Stimulated activated CD4-positive, alpha-beta T cell treated with anti-CD3 and anti-CD28 coated beads, Interleukin-4, amount 100 ng/mL, for 48 hours (primary cell): ENCODE results near the gene NRP2.

Experiments
- DNase-seq, 2 donors: peaks; one replicate each; pipeline ENCODE4 v3.0.0-alpha.2; 2020; ENCODE audit warnings: low read depth in 2 of 2

NRP2 gene

DNA sequence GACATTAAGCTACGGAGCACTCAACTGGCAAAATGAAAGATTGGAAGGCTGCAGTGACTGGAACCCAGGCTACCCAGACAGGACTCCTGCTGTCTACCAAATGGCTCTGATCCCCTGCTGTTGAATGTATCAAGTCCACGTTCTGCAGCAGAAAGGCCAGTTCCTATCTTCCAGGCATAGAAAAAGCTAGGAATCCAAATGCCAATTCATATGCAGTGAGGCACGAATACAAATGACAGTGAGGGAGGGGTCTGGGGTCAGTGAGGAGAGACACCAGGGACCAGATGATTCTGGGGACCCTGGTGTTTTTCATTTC, 5.3 kb downstream of the NRP2 start:
- DNase-seq, result no peak

DNA sequence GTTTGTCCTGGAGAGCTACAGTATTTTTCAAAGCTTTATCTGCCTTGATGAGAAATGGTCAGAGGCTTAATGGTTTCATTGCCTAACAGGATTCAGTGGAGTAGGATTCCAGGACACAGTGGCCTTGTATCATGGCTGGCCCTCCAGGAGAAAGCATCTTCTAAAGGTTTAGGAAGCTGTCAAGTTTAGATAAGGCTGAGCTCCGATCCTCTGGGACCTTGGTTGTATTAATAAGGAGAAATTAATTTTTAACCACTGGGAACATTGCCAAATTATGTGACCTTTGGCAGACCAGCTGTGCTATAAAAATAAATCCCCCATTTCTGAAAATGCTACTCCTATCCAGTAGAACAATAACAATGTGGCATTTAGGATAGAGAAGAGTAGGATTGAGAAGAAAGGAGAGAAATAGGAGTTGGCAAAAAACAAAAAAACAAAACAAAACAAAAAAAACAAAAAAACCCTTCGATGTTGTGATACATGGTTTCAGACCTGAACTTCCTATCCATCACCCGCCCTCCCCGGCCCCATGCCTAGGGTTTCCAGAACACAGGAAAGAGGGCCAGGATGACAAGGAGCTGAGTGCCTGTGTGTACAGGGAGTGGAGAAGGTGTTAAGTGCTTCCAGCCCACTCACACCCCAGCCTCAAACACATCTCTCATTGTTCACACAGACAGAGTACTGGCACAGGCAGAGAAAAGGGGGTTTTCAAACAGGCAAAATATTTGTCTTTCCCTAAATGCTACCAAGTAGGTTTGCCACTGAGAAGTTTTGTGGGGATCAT, 6.3 kb downstream of the NRP2 start:
- no peak for DNase-seq

DNA sequence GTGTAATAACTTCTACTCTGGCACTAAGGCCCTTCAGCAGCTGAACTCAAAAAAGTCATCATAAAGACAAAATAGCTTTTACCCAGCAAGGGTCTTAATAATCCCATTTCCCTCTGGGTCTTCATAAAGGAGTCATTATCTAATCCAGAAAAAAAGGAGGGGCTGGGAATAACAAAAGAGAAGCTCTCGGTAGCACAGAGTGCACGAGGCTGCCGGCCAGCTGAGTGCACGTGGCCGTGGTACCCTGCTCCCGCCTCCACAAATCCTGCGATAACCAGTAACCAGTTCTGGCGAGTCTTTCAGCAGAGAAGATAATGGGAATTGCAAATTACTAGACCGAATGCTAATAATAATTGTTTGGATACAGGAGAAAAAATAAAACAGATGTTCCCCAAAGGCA, 7.5 kb downstream of the NRP2 start:
- no peak for DNase-seq

DNA sequence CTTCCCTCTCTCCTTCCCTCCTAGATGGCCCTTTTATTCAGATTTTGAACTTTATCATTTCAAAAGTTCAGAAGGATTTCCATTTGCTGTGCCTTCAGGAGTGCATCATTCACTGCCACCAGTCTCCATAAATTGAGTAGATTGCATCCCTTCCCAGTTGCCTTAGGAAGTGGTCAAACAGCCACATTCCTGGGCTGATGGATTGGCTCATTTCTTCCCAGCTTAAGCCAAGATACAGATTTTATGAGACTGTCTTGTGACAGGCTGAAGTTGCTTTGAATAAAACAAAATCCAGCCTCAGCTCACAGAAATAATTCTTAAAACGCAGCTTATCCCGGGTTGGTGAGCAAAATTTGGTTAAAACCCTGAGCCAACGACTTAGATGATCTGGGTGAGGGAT, 9.8 kb downstream of the NRP2 start:
- DNase-seq, result no peak

DNA sequence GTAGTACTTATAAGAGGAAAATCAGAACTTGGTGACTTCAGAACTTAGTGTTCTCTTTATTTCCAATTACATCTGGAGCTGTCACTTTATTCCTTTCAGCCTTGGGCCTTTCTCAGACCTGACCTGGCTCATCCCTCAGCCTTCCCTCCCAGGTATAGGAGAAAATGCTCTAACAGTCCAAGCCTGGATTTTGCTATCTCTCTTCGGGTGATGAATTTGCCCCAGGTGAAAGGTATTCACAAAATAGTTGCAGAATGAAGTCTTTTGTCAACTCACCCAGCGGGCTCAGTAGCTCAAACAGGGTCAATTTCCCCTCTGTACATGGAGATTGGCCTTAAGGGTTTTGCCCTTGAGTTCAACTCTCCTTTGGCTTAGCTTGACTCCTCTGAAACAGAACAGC, 12.0 kb downstream of the NRP2 start:
- no peak for DNase-seq

DNA sequence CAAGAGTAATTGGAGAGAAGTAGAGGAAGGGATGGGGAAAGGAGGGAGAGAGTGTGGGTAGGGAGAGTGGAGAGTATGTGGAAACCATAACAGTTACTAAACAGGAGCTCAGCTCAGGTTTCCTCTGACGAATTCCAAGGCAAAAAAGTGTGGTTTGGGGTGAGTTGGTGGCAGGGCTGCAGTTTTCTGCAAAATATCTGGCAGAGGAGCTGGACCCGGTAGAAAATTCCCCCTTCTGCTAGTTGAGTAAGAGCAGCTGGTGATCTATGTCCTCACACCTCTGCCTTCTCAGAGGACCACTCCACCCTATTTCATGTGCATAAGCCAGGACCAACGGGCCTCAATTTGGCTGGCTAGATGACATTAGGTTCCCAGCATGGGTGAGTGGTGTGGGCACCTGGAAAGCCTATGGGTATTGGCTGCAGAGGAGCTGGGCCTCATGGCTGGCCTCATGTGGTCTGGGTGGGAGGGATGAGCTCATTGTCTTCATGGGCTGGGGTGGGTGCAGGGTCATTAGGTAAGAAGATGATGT, 13.2 kb downstream of the NRP2 start:
- DNase-seq, result no peak

DNA sequence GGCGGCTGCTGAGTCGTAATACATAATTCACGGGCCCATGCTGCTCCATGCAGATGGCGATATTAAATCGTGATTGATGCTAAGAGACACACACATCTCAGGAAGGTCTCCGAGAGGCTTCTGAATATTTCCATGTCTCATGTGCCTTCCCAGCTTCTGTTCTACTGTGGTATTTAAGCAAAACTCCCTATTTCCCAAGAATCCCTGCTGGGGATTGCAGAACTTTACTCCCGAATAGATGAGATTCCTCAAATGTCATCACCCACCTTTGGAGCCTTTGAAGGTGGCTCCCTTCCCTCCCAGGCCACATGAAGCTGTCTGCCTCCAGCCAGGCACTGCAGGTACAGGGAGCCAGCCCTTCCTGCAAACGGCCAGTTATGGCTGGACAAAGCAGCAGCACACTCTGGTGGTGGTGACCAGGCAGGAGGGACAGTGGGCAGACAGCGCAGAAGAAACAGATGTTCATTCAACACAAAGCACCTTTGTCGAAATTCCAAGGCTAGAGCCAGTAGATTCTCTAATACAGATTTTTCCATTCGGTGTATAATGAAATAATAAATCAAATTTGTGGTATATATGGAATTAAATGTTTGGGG, 14.1 kb downstream of the NRP2 start:
- DNase-seq, result no peak

DNA sequence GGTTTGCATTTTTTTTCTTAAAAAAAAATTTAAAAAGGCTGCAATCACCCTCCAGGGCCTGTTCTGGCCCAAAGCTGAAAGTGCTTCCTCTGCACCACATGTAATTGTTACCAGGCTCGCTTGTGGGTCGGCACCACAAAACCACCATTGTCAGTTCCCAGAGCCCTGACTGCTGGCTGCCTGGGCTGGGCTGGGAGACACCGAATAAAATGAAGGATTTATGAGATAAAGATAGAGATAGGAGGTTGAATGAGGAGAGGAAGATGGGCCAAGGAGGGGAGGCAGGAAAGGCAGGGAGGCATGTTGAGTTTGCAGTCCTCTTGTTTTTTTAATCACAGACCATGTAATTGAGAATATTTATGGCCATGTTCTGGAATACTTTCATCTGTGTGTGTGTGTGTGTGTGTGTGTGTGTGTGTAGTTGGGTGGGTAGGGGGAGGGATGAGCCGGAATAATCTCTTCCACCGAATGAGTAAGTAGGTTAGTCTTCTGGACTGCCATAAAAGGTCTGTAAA, 14.7 kb downstream of the NRP2 start:
- no peak for DNase-seq

DNA sequence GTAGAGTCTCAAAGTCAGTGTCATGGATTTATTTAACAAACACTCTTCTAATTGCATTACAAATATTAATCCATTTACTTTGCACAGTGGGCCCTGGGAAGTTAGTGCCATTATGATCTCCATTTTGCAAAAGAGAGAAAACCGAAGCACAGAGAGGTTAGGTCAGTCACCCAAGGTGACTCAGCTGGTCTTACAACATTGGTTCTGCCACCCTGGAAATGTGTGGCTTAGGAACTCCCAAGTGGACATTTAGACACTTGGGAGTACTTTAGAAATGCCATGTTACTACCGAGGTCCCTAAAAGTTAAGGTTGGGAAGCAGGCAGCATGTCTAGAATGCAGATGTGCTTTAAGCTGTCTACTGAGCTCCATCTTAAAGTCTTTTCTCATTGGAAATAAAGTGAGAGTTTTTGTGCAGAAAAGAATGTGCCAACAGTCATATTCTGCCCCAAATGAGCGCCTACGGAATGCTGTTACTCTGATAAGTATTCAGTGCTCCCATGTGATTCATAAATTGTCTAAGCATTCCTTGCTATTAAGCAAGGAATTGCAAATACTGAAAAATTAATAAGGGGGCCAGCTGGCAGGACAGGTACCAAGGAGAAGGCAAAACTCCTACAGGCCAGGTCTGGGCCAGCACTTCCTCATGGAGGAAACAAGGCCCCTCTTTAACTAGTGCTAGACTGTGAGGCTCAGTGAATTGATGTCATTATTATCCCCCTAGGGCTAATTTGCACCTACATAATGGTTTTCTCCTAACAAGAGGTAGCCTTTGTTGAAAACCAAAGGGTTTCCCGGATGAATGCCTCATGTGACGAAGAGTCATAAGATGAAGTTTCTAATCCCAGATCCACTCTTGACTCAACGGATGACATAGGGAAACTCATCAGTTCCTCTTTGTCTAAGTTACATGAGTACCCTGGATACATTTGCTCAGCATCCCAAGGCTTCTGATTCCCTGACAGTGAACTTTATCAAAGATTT, 16.3 kb downstream of the NRP2 start:
- DNase-seq, result no peak

DNA sequence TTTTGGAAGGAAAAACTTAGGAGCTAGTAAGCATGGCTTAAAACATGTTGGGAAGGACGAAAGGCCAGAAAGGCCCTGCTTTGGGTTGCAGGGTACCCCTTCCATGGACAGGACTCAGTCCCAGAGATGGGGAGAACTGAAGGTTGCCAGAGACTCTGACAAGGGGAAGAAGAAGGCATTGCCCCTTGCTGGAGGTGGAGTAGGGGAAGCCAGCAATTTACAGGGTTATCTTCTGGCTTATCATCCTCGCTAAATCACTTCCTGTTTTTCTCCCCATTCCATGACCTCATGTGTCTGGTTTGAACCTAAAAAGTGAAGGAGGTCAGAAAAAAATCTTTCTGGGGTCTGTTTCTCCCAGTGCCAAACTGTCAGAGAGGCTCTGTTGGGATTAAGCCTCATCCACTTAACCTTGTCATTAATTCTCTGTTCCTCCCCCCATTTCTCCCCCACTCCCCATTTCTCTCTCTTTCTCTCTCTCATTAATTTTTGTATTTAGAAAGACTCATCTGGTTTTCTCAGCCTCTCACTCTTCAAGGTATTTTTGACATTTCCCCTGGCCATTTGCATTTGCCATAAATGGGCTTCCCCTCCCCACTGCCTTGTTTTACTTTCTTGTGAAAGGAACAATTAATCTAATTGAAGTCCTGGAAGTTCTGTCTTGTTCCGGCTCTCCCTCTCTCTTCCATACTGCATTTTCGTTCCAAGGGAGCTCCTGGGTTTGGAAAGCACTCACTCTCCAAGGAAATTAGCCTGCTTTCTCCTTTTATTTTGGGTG, 17.4 kb downstream of the NRP2 start:
- DNase-seq, result no peak

DNA sequence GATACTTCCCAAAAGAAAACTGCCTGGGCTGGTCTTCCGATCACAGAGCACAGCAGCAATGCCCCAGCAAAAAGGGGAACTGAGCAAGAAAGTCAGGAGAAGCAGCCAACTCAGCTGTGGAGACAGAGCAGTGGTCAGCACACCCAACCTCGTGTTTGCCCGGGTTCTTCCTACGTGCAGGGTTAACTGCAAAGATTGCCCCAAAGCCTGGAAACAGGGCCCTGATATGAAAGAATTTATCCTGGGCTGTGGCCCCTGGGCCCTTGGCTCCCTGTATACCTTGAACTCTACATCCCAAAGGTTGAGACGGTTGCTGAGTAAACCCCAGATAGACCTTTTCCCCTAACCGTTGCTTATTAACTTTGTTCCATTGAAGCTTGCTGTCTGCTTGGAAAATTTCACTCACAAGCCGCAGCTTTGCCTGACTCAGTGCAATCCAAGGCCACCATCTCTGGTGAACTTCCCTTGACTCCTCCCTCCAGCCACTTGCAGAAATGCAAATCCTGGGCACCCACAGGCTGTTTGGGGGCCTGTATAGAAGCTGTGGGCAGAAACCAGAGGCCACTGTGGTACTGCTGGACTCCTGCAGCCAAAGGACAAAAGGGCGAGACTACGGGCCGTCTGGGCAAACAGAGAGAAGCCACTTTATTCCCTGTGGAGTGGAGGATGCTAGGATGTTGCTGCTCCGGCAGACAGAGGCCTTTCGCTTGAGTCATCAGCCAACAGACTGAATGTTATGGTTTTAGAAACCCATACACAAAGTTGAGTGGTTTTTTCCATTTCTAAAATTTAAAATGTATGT, 18.2 kb downstream of the NRP2 start:
- peak in 1 of 2 donors; percentile 40 for DNase-seq

DNA sequence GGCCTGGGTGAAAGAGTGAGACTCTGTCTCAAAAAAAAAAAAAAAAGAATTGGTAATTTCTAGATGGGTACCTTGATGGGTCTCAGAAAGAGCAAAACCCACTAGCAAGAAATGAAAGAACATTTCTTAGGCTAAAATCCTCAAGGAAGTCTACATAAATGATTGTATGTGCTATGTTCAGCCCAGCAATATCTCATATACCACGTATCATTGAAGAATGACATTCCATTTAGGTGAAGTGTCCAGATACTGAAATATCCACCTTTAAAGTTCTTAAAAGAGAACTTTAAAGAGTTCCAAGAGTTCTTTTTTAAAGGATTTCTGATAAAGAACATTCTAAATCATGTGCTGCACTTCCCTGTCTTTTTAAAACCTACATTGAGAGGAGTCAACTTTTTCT, 19.2 kb downstream of the NRP2 start:
- no peak for DNase-seq

DNA sequence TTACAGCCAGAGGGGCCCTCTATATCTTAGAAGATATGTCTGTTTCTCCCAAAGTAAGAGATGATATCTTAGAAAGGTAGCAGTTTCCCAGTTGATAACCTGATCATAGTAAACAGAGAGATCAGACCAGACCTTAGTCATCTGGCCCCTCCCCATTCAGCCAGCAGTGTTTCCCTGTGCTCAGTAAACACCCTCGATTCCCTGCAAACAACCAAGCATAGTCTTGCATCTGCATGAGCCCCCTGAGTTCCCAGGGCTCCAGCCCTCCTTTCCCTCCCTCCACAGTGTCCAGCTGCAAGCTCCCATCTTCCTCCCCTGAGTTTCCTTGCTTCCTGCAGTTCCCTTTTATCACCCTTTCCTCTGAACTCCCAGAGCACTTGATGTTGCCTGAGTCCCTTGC, 20.3 kb downstream of the NRP2 start:
- DNase-seq, result no peak

DNA sequence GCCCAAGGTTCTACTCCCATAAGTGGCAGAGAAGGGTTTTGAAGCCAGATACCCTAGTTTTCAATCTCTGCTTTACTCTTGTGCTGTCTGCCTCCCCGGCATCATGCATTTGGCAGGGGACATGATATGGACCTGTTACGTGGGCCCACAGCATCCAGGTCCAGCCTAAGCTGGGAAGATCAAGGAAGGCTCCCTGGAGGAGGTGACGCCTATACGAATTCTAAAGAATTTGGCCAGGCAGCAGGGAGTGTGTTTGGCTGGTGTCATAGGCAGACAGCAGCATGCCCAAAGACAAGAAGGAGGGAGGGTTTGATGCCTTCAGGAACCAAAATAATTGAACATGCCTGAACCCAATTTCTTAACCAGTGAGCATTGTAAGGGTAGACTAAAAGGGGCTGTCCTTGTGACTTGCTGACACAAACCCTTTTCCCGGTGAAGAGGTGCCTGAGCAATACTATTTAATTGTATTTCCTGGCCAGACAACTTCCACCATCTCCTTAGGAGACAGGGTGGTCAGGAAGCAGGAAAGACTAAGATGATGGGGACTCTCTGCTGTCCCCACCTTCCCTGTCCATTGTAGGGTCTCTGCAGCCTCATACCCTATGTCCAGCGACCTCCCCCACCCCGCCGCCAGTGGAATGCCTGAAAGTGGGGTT, 21.3 kb downstream of the NRP2 start:
- DNase-seq, result no peak

DNA sequence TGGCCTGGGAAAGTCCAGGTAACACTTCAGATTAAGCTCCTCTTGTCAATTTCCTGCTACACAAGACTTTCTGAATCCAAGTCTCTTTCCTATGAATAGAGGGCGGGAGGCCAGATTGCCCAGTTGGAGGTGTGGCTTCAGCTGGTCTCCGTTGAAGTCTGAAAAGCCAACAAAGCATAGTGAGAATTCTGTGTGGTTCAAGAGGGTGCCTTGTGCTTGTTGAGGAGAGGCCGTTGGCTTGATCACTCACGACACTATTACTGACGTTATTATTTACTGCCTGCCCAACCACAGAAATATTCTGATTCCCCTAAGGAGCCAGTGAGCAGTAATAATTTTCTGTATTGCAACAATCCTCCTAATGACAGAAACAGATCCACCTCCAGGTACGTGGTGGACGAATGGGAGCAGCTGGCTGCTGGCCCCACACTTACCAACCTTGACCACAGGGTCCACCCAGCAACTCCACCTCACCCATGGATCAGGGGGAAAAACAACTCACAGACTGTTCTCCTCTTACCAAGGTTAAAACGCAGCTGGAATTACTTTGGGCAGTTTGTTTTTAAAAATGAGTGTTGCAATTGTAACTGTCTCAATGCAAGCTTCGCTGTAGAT, 21.9 kb downstream of the NRP2 start:
- DNase-seq, result no peak

DNA sequence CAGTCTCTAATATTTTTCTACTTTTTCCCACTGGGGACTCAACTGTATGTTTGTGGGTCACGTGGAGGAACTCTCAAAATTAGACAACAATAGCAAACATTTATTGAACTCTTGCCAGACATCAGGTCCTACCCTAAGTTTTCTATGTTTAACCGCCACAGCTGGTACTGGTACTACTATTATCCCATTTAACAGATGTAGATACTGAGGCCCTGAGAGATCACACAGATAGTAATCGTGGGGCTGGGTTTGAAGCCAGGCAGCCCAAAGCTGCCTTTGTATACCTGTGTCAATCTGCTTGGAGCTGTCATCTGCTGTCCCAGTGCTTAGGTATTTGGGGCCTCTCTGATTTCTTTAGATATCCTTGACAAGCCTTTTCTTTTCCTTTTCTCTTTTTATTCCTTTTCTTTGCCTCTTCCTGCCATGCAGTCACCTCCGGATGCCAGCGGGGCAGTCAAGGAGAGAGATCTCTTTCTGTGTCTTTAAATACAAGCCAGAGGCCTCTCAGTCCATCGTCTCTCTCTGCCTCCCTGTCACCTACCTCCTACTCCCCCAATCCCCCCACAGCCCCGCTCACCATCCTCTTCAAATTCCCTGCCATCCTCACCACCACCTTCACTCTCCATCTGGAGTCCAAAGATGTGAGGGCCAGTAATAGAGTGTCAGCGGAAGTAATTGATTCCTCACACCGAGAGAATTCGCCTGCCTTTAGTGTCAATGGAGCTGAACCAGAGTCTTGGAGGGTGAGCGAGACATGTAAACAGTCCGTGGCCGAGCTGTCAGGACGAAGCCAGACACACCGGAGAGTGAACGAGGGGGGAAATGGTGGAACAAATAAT, 23.4 kb downstream of the NRP2 start:
- DNase-seq, result no peak

DNA sequence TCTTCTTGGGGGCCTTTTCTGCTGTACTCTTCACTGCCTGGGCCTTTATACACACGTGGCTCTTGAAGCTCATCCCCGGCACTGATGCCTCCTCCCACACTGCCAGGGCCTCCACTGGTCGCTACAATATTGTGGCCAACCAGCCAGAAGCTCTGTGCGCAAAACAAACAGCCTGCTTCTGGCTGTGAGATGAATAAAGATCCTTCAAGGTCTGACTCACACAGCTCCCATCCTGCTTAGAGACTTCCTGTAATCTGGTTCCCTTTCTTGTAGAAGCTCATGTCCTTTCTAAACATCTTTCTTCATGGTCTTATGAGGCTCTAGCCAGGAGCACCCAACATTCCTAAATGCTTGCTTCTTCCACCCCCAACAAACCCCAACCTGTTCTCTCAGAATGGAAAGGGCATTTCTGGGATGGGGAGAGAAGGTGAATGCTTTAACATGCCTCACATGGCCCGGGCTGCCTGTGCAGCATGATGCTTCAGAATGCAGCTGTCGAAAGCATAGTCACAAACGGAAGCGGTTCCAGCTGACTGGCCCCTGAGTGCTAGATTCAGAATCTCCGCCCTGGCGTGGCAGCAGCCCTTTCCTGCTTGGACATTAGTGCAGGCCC, 24.6 kb downstream of the NRP2 start:
- peak; percentile 27 to 32 for DNase-seq

DNA sequence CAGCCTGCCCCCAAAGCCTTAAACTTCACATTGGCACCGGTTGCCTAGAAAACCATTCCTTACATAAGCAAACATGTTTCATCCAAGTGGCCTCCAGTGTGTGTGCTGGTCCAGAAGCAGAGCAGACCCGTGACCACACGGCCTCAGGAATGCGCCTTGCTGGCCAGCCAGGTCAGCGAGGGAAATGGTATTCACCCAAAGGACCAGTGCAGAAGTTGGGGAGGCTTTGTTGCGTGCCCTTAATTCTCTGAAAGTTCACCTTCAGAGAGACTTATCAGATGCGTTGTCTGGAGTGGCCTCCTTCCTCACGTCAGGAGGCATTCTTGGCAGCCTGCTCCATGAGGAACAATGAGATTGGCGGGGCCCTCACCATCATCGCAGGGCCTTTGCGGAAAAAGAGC, 25.9 kb downstream of the NRP2 start:
- DNase-seq, result no peak
